ENCODE data around the gene DNAI2. TPM values are rescaled to one million over a fixed set of nuclear protein-coding genes. Genes with fewer than 3 reads are reported as not detected.
"Not testable (repeated sequence)": the region's sequence is repeated elsewhere in the genome, so short reads cannot be mapped to it uniquely, and the experiment has no call there.

The DNAI2 gene
- polyA plus RNA-seq, 3 donors: 0.14 to 0.40 (median 0.37) TPM

DNA sequence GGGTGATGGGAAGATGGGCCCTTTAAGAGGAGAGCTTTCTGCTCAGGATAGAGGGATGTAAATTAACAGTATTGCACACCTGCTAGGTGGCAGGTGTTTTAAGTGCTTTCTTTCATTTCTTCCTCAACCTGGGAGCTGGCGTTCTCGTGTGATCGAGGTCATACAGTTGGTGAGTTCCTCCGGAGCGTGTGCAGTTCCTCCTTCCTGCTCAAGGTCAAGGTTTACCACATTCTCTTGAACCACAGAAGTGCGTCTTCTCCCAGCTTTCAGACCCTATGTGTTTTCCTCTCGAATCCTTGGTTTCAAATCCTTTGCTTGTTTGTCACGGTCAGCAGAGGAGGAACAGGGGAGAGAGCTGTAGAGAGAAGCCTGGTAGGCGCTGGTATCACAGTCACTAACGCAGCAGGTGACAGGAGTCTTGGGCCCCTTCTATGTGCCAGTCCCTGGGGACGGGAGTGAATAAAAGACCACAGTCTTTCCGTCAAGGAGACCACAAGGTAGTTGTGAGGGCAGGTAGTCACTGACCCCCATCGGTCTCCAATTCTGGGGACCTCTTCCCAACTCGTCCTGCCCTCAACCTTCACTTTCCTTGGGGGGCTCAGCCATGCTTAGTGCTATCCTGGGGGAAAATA is 791 bp downstream of the DNAI2 start:
- DNase-seq: no peak

DNA sequence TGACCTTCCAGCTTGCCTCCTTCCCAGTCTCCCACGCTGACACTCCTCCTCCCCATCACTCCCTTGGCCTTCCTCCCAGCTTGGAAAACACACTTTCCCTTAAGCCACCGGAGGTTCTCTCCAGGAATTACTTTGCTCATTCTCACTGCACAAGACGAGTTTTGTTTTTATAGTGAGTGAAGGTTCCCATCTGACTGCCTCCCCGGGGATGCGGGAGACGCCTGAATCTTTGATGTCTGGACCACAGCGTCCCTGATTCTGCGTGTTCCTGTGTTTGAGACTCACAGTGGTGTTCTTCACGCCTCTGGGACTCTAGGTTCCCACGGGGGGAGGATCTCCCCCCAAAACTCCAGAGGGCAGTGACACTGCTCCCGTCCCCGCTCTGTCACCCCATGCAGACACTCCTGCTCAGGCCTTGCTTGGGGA is 2.0 kb downstream of the DNAI2 start:
- DNase-seq: no peak

DNA sequence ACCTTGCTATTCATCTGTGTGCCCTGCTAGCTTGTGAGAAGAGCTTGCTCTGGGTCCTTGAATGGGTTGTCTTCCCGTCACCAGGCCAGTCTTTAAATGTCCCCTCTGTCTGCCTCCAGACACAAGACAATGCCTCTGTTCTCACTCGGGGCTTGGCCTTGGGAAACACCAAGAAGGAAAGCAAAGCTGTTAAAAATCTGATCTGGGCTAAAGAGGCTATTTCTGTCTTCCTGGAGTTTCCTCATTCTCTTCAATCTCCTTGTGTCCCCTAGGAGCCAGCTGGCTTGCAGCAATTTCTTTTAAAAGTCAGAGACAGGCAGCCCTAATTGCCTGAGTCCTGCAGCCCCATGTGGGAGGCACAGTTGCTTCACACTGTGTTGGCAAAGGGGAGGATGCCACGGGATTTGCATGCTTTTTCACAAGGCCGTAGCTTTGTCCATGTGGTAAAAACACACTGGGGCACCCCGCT is 2.5 kb downstream of the DNAI2 start:
- no peak for DNase-seq

DNA sequence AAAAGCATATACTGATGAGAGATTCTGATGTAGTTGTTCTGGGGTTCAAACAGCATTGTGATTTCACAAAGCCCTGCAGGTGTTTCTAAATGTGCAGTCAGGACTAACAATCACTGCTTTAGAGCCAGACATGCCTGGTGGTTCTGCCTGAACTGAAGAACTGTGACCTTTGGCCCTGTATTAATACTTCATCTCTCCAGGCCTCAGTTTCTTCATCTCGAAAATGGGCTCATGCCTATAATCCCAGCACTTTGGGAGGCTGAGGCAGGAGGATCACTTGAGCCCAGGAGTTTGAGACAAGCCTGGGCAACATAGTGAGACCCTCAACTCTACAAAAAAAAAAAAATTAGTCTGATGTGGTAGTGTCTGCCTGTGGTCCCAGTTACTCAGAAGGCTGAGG is 3.9 kb downstream of the DNAI2 start:
- DNase-seq: no peak

DNA sequence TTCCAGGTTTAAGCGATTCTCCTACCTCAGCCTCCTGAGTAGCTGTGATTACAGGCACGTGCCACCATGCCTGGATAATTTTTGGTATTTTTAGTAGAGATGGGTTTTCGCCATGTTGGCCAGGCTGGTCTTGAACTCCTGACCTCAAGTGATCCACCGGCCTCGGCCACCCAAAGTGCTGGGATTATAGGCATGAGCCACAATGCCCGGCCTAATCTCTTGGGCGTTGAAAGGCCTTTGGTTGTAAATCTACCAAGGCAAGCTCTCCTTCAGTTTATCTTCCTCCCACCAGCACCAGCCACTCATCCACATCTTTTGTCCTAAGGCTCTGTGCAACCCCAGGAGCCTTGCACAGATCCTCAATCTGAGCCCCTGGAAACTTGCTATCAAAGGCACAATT is 5.6 kb downstream of the DNAI2 start:
- DNase-seq: not testable (repeated sequence)

DNA sequence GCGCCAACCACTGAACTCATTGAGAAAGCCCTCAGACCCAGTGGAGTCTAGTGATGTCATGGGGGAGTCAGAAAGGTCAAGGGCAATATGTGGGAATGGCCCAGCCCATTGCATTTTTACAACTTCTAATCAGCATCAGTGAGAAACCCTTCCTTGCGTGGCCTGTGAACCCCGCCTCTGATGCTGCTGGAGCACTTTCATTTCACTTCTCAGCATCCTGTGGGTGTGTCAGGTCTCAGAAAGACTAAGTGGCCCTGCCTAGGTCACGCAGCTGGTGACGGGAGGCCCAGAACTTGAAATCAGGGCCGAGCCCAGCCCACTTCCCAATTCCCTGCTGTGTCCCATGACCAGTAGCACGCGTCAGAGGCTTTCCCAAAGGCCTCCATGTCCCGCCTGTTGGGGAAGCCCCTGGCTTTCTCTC is 6.1 kb downstream of the DNAI2 start:
- no peak for DNase-seq

DNA sequence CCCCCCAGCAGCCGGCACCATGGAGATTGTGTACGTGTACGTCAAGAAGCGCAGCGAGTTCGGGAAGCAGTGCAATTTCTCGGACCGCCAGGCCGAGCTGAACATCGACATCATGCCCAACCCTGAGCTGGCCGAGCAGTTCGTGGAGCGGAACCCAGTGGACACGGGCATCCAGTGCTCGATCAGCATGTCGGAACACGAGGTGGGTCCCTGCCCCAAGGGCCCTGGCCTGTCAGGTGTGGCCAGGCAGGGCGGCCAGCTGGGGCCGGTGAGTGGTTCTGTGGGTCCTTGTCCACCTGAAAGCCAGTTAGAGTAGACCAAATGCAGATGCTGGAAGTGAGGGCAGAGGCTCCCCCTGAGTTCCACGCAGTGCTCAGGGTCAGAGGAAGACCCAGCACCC is 7.8 kb downstream of the DNAI2 start:
- DNase-seq: no peak

DNA sequence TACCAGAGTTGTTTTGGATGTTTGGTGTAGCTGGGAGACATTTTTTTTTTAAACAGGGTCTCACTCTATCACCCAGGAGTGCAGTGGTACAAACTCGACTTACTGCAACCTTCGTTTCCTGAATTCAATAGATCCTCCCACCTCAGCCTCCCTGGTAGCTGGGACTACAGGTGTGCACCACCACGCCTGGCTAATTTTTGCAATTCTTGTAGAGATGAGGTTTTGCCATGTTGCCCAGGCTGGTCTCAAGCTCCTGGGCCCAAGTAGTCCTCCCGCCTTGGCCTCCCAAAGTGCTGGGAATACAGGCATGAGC is 8.2 kb downstream of the DNAI2 start:
- DNase-seq: not testable (repeated sequence)

DNA sequence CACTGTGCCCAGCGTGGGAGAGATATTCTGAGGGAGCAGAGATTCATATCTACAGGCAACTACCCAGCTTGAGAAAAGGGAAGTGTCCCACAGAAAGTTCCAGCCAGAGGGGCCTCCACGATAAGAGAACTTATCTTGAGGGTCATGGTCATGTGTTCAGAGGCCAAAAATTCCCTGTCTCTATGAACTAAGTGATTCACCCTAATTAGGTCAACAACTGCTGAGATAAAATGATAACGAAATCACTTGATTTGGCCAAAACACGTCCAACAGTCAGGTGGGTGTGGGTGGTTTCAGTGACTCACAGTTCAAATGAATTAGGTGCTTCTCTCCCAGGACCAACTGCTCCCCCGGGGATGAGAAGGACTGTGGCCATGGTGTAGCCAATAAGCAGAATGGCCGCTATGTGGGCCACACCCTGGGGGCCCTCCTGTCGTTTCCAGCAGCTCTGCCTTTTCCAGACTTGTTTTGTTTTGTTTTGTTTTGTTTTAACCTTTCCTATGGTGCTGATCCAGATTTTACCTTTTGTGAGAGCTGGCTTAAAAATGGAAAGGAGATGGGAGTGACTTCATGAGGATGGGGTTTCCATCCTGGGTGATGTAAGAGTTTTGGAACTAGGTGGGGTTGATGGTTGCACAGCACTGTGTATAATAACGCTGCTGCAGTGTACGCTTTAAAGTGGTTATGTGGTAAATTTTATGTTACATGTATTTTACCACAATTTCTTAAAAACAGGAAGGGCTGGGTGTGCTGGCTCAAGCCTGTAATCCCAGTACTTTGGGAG is 8.7 kb downstream of the DNAI2 start:
- DNase-seq: no peak

DNA sequence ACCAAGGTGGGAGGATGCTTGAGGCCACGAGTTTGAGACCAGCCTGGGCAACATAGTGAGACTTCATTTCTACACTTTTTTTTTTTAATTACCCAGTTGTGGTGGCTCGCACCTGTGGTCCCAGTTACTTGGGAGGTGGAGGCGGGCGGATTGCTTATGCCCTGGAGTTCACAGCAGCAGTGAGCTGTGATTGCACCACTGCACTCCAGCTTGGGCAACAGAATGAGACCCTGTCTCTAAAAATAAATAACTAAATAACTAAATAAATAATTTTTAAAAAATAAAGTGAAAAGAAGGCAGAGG is 9.3 kb downstream of the DNAI2 start:
- no peak for DNase-seq

DNA sequence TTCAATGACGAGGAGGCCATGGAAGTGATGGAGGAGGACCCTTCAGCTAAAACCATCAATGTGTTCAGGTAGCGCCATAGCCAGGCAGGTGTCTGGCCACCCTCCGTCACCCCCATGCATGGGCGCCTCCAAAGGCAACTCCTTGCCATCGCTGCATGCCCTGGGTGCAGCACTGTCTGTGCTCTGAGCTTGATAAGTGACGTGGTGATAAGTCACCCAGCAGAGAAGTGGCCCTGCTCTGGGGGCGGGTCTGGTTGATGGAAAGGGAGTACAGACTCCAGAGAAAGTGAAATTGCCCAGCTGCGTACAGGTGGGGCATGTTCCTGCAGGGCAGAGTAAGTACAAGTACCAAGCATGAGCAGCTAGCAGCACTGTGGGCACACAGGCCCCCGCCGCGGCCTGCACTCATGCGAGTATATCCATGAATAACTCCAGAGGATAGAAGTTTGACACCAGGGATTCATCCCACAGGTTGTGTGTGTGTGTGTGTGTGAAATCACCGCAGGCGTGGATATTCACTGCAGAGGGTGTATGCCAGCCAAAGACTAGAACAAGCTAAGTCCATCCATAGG is 13.1 kb downstream of the DNAI2 start:
- DNase-seq: no peak

DNA sequence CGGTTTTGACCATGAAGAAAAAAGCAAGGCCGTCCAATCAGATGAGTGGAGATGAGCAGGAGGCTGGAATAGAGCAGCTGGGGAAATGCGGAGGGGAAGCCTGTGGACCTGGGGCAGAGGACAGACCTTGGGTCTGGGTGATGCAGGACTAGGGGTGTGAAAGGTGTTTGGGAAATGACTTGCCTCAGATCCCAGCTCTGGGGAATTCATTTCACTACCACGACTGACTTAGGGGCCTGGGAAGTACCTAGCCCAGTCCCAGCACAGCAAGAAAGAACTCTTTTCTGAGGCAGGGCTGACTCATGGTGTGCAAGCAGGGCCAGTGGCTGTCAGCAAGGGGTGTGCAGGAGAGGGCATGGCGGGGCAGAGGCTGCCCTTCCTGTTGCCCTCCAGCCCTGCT is 14.8 kb downstream of the DNAI2 start:
- DNase-seq: no peak

DNA sequence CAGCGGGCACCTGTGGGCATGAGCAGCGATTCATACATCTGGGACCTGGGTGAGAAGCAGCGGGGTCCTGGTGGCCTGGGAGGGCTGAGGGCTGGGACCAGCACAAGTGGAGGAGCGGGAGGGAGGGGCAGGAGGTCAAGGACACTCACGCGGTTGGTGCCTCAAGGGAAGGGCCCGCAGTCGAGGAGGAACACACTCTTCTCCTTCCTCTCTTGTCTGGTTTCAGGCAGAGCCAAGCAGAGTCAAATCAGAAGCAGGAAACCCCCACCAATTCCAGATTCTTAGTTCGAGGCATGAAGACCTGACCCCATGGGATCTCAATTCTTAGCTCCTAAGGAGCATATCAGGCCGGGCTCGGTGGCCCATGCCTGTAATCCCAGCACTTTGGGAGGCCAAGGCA is 15.7 kb downstream of the DNAI2 start:
- no peak for DNase-seq

DNA sequence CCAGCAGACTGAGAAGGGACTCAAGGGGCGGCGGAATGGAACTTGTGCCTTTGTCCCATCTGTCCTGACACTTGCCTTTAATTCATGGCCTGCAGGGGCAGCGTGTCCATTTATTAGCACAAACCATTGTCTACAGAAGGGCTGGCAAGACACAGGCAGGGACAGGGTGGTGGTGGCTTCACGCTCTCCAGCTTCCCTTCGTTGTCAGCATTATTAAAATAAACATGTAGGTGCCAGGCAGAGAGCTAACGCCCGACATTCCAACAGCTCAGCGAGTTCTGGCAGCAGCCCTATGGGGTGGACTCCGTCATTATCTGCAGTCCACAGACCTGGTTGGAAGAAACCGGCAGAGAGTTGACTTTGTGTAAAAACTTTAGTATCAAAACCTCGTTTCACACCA is 16.3 kb downstream of the DNAI2 start:
- no peak for DNase-seq

DNA sequence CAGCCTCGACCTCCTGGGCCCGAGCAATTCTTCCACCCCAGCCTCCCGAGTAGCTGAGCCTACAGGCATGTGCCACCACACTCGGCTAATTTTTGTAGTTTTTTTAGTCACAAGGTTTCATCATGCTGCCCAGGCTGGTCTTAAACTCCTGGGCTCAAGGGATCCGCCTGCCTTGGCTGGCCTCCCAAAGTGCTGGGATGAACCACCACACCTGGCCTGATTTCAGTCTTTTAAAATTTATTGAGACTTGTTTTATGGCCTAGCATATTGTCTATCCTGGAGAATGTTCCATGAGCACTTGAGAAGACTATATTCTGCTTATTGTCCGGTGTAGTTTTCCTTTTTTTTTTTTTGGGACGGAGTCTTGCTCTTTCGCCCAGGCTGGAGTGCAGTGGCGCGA is 18.5 kb downstream of the DNAI2 start:
- no peak for DNase-seq

DNA sequence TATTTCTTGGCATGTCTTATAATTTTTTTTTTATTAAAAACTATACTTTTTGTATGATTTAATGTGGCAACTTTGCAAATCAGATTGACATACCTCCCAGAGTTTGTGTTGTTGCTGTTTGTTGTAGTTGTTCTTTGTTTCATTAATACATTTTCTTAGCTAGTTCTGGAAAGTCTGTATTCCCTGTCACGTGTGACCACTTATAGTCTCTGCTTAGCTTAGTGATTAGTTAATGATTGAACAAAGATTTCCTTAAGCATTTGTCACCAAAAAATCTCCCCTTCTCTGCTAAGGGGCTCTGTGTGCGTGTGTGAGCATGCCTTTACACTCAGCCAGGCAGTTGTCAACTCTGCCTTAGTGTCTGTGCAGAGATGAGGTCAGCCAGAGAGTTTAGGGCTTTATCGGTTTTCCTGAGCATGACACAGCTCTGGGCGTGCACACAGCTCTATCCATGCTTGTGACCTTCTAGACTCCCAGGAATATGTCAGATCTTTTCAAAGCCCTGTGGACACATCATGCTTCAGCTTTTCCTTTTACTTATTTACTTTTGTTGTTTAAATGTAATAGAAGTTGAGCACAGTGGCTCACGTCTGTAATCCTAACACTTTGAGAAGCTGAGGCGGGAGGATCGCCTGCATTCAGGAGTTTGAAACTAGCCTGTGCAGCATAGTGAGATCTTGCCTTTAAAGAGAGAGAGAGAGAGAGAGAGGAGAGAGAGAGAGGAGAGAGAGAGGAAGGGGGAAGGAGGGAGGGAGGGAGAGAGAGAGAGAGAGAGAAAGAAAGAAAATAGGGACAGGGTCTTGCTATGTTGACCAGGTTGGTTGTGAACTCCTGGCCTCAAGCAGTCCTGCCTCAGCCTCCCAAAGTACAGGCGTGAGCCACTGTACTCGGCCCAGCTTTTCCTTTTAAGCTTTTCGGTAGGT is 21.9 kb downstream of the DNAI2 start:
- DNase-seq: no peak

DNA sequence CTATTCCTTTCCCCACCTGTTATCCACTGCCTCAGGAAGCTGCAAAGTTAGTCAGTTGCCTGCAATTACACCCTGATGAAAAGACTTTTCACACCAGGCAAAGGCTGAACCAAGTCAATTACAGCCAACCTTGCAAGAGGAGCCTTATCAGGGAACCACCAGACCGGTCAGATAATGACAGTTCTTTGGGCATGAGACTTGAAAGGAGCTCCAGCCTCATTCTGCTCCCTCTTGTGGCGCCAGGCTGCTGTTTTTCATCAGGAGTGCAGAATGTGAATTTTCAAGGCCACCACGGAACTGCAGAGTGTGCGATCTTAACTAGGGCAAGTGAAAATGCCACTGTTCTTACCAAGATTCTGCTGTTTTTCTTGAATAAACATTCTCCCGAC is 22.5 kb downstream of the DNAI2 start:
- peak; percentile 69 for DNase-seq

DNA sequence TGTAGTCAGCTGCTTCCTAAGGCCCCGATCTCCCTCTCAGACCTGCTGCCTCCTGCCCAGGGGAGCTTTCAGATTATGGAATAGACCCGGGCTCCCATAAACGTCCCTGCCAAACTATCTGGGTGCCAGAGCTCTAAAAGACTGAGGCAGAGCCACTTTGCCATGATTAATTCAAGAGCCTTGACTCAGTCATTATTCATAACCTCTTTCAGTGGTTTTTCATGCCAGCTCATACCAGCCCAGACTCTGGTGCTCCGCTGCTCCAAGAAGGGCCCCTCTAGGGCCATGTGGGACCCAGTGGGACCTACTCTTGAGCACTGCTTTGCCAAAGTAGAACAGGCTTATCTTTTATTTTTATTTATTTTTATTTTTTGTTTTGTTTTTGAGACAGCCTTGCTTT is 23.9 kb downstream of the DNAI2 start:
- no peak for DNase-seq

DNA sequence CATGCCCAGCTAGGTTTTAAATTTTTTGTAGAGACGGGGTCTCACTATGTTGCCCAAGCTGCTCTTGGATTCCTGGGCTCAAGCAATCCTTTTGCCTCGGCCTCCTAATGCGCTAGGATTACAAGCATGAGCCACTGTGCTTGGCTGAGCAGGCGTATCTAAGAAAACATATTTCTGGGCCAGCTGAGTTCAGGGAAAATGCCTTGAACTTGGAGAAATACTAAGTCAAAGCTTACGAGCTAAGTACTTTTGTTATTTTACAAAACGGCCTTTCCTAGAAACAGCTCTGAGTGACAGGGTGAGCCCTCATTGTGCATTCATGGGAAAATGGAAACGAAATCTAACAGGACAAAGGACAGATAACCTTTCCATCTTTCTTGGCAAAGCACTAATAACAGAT is 24.7 kb downstream of the DNAI2 start:
- no peak for DNase-seq

DNA sequence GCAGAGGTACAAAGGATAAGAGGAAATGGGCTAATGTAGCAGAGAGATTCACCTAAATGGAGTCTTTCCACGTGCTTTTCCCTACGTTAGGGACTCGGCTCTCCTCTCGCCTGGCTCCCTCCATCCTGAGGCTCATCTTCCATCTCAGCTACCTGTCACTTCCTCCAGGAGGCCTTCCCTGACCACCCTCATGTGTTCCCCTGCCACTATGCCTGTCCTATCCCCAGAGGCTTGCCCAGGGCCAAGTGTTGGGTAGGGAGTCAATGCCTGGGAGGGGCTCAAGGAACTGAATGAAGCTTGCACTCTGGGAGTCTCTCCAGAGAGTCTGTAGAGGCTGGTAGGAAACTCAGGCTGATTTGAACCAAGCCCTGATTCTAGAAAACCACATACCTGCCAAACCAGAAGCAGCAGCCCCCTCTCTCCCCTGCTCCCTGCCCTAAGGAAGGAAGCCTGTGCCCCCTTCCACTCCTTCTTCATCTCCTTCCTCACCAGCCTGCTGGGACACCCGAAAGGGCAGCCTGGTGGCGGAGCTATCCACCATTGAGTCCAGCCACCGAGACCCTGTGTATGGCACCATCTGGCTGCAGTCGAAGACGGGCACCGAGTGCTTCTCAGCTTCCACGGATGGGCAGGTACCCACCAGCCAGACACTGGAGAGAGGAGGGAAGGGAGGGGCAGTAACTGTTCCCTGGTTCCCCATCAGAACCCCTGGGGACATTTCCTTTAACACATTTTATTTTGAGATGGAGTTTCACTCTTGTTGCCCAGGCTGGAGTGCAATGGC is 25.4 kb downstream of the DNAI2 start:
- no peak for DNase-seq

DNA sequence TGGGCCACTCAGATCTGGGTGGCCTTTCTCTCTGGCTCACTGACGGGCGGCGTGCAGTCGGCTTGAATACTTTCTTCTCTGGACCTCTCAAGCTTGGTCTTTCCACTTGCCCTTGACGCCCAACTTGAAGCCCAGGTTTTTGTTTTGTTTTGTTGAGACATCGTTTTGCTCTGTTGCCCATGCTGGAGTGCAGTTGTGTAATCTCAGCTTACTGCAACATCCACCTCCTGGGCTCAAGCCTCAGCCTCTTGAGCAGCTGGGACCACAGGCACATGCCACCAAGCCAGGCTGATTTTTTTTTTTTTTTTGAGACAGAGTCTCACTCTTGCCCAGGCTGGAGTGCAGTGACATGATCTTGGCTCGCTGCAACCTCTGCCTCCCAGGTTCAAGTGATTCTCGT is 29.3 kb downstream of the DNAI2 start:
- no peak for DNase-seq

DNA sequence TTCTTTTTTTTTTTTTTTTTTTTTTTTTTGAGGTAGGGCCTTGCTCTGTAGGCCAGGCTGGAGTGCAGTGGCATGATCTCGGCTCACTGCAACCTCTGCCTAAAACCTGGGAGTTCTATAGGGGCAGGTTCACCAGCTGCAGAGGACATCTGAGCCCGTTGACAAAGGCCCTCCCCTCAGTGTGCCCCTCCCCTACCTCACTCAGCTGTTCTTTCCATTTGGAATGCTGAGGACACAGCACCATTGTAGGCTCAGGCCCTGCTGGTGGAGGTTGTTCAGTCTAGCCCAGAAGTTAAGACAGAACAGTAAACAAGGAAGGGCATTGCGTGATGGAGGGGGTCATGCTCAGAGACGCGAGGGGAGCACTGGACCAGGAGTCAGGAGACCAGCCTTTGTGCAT is 30.1 kb downstream of the DNAI2 start:
- no peak for DNase-seq

Data from renal pelvis (tissue), 4 donors.